NCI-H2081 treated with DMSO at 0.1 percent for 48 hours (cell line): ENCODE measurements around the gene NUP37.

Experiments
- DNase-seq: peaks from one replicate; lab custom pipeline; 2025; lab: John Stamatoyannopoulos, UW

The NUP37 gene

DNA sequence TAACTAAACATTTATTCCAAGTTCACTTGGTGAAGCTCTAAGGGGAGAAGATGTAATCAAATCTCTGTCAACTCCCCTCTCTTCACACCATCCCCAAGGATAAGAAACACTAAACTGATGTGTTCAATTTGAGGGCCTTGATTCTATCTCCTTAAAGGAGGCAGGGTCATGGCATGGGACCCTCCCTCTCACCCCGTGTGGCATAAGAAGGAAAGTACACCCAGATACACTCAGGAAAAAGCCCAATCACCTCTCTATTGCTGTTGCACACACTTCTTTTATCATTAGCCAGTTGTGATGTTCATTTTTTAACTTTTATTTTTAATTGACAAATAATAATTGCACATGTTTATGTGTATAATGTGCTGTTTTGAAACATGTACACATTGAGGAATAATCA, 93.2 kb downstream of the NUP37 start:
- DNase-seq: no peak

DNA sequence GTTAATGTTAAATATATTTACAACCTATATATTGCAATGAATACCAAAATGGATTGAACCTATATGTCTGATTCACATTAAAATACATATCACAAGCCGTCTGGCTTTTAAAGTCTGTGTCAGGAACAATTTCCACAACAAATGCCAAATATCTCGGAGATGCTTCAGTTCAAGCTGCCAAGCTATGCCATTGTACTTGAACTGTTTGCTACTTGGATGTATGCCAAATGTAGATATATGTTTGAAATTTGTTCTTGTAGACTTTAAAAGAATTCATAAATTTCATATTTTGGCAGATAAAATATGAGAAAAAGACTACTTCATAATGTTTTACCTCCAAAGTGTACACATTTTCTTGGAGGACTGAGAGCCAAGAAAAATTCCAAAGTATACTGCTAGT, 95.1 kb downstream of the NUP37 start:
- no peak for DNase-seq

DNA sequence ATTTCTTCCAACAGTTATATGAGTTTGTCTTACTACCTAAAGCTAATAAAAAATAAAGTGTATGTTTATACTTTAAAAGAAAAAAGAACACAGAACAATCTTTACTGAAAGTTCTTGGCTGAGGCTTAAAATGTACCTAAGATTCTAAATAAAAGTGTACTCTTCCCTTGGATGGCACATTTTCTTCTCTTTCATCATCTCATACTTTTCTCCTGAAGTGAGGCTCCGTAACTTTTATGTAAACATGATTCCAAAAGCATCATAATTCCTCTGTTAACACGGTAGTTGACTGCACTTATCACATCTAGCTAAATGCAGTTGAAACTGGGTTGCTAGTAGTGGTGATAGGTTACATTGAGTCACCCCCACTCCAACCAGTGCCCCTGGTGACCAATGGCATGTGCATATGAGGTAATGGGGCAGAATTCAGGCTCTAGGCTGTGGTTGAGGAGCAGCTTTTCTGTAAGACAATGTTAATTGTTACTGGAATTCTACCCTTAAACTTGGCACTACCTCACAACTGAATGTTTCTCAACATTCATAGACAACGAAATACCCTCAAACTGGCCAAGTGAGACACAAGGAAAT, 96.5 kb downstream of the NUP37 start:
- no peak for DNase-seq
